NT2/D1 (cell line): ENCODE data around the gene PCP4.

ENCODE experiments used
- SUZ12 ChIP-seq: IDR thresholded peaks from 2 replicates; pipeline ENCODE4 v1.6.1; 2011; ENCODE audit not compliant: insufficient read length, insufficient read depth; ENCODE audit errors: extremely low read depth
- ZNF274 ChIP-seq: IDR thresholded peaks from 2 replicates; pipeline ENCODE4 v1.6.1; 2011; ENCODE audit warnings: mild to moderate bottlenecking, low read depth, low read length

DNA sequence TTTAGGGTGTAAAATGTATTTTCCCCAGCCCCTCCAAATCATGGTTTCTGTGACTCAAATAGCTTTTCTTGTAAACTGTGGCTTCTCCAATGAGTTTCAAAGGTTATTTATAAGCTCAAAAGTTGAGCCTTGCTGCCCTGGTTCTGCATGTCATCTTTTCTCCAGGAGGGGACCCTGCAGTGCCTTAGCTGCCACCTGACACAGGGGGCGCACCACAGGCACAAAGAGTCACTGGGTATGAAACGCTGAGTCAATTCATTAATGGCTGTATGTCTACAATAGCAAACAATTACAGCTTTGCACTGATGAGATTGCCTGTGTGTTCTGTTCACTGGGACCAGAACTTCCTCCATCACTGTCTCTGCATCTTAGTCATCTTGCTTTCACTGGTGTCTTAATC is 100.8 kb downstream of the PCP4 start:
- no peak for TF ChIP-seq ZNF274
- TF ChIP-seq SUZ12 = no peak
